ENCODE measurements around the gene TAL1.

- TF ChIP-seq CTCF (conservative IDR thresholded peaks at IDR 0.05) (no peak), ZFX (IDR thresholded peaks at IDR 0.05) (no peak)
Observed at GRCh38 chr1:47186267-47187185, 45.5 kb downstream of the TAL1 start.
